ENCODE results near the gene FARP1.
A peak's percentile ranks its signal among the peaks of the same experiment; 100 is the strongest.

The FARP1 gene

GRCh38 chr13:98273067-98273823 lies 130.4 kb downstream of the FARP1 start:
- TF ChIP-seq, protein P1, sequence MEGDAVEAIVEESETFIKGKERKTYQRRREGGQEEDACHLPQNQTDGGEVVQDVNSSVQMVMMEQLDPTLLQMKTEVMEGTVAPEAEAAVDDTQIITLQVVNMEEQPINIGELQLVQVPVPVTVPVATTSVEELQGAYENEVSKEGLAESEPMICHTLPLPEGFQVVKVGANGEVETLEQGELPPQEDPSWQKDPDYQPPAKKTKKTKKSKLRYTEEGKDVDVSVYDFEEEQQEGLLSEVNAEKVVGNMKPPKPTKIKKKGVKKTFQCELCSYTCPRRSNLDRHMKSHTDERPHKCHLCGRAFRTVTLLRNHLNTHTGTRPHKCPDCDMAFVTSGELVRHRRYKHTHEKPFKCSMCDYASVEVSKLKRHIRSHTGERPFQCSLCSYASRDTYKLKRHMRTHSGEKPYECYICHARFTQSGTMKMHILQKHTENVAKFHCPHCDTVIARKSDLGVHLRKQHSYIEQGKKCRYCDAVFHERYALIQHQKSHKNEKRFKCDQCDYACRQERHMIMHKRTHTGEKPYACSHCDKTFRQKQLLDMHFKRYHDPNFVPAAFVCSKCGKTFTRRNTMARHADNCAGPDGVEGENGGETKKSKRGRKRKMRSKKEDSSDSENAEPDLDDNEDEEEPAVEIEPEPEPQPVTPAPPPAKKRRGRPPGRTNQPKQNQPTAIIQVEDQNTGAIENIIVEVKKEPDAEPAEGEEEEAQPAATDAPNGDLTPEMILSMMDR (conservative IDR thresholded peaks at IDR 0.05) = no peak
- H3K27ac ChIP-seq = no peak overlapping the region; the same call in 1 of the 2 replicates

DNA sequence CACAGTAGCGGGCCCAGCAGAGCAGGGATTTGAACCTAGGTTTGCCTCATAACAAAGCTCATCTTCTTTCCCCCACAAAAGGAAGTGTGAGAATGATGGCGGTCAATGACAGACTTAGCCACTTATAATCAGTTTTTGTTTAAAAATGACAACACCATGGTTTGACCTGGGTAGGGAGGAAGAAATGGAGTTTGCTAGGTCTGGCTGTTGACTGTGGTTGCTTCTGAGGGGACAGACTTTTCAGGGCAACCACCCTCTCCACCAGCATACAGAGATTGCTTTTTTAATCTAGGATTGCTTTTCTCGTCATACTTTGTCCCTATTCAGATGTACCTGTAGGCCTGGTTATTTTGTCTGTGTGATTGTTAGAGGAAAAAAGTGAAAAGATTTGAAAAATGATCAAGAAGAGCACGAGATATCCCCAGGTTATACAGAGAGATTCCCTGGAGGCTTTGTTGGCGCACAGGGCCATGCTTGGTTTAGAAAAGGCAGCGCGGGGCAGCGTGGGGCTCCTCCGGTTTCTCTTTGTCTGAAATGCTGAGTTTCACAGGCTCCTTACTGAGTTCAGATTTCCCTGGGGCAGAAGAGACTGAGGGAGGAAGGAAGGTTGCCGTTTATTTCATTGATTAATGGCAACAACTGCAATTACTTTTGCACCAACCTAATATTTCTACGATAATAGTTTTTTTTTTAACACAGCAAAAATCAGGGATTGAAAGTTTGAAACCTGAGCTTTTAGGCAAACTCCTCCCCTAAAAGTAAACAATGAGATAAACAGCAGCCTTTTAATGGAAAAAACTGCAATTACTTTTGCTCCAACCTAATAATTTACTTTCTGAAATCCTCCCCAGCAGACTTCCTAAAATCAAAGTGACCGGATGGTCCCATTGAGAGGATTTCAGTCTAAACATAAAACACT lies 131.2 kb downstream of the FARP1 start:
- TF ChIP-seq, protein P1 (conservative IDR thresholded peaks at IDR 0.05) = no peak
- peak overlapping the region; percentile 25 for H3K27ac ChIP-seq

DNA sequence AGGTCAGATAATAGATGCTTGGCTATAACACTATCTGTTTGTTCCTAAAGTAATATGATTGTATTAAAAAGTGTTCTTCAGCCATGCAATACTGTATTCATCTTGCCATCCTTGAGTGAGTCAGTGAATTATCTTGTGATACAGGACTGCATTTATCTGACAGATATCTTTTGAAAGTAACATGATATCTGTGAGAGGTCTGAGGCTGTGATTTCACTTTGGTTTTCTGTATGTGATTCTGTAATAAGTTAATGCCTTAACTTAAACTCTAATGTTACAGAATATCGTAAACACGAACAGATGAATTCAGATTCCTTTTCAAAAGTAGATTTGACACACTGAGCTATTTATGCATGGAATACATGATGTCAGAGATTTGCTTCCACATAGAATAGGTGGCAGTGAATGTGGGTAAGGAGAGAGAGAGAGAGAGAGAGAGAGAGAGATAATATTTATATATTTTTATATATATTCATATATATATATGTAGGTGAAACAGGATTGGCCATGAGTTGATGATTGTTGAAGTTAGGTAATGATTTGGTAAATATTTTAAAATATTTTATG lies 132.1 kb downstream of the FARP1 start:
- TF ChIP-seq, protein P1 (conservative IDR thresholded peaks at IDR 0.05) = no peak
- peak overlapping the region; percentile 25 for H3K27ac ChIP-seq

- TF ChIP-seq, protein P1 (conservative IDR thresholded peaks at IDR 0.05) = no peak
- H3K27ac ChIP-seq = no peak overlapping the region
Observed at GRCh38 chr13:98275681-98276171, 132.8 kb downstream of the FARP1 start.

GRCh38 chr13:98276486-98276885 lies 133.6 kb downstream of the FARP1 start:
- TF ChIP-seq, protein P1 (conservative IDR thresholded peaks at IDR 0.05) = no peak
- no peak overlapping the region for H3K27ac ChIP-seq

- no peak overlapping the region for H3K27ac ChIP-seq
- TF ChIP-seq, protein P1 (conservative IDR thresholded peaks at IDR 0.05) = no peak
Observed at GRCh38 chr13:98278068-98278724, 135.3 kb downstream of the FARP1 start.
